Measurements from ENCODE around the gene OR2T3. TPM values are rescaled to one million over a fixed set of nuclear protein-coding genes. Genes with fewer than 3 reads are reported as not detected.
"Not testable (repeated sequence)": the region's sequence is repeated elsewhere in the genome, so short reads cannot be mapped to it uniquely, and the experiment has no call there.

Gene OR2T3
- total and polyA plus RNA-seq, 2 of the 8 experiments (the other 6 are each of a cell fraction or from before 2014, with no cell fraction given), result not detected

DNA sequence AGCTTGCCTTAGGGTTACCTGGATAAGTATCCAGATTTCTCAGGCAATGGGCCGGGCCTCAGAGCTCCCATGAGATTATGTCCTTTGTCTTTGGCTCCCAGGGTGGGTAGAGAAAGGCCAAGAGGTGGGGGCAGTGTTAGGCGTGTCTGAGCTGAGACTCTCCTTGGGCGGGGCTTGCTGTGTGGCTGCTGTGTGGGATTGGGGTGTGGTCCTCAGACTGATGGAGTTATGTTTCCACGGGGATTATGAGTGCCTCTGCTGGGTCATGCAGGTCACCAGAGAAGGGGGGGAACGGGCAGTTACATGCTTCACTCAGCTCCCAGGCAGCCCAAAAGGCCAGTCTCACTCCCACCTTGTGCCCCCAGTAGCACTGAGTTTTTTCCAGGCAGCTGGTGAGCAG is 23.5 kb downstream of the OR2T3 start:
- H2AFZ ChIP-seq (ENCODE audit: low read length); H3K23ac ChIP-seq (ENCODE audit: insufficient read length); H3K14ac ChIP-seq (ENCODE audit: insufficient read length); H3K79me1 ChIP-seq (ENCODE audit: low read depth, low read length); H2BK12ac ChIP-seq (ENCODE audit: low read depth, low read length); H4K8ac ChIP-seq (ENCODE audit: extremely low read depth, insufficient read depth, low read length); H3K9ac ChIP-seq (replicated peaks in 1 of 4; ENCODE audit: extremely low read depth in 1 of 4, low read depth in 3 of 4, low read length in 3 of 4); H2BK15ac ChIP-seq (ENCODE audit: low read length); H2BK20ac ChIP-seq (ENCODE audit: low read length); H2BK120ac ChIP-seq (replicated peaks; ENCODE audit: low read depth, low read length); POLR2A ChIA-PET (ENCODE audit: partially characterized antibody); FAIRE-seq; H2AK5ac ChIP-seq (ENCODE audit: low read depth, low read length); H2BK5ac ChIP-seq (ENCODE audit: low read depth, low read length); H3K4ac ChIP-seq (replicated peaks; ENCODE audit: insufficient read length, low read depth, low read length); H3K27me3 ChIP-seq (replicated peaks in 1 of 4; ENCODE audit: control insufficient read depth in 3 of 4, extremely low read depth in 1 of 4, insufficient read depth in 3 of 4, low read length in 3 of 4); H3K18ac ChIP-seq (ENCODE audit: extremely low read depth, low read length); H4K91ac ChIP-seq (replicated peaks; ENCODE audit: insufficient read length, low read length); H3K4me1 ChIP-seq (replicated peaks in 1 of 4; ENCODE audit: control insufficient read depth in 3 of 4, insufficient read depth in 4 of 4, low read length in 3 of 4); H3K4me2 ChIP-seq (ENCODE audit: insufficient read depth in 1 of 2, low read depth in 2 of 2, low read length in 2 of 2); CTCF ChIA-PET (ENCODE audit: partially characterized antibody); H3K79me2 ChIP-seq (ENCODE audit: control insufficient read depth in 1 of 2, insufficient read depth in 2 of 2, low read length in 2 of 2); H3K27ac ChIP-seq (ENCODE audit: low read depth, low read length); H4K20me1 ChIP-seq (replicated peaks in 1 of 2; ENCODE audit: control insufficient read depth in 1 of 2, insufficient read depth in 2 of 2, low read length in 2 of 2); H3K4me3 ChIP-seq (ENCODE audit: extremely low read depth in 1 of 4, insufficient read depth in 2 of 4, low read depth in 3 of 4, low read length in 4 of 4); DNase-seq (ENCODE audit: low read depth in 1 of 2, low spot score in 2 of 2); H3K56ac ChIP-seq (replicated peaks; ENCODE audit: insufficient read length, low read depth, low read length); H3K23me2 ChIP-seq (ENCODE audit: low read depth, low read length); H3K9me3 ChIP-seq (ENCODE audit: insufficient read depth in 2 of 2, low read depth in 1 of 2, low read length in 1 of 2); H3K36me3 ChIP-seq (ENCODE audit: control insufficient read depth in 2 of 4, insufficient read depth in 4 of 4, low read length in 3 of 4); H4K5ac ChIP-seq (ENCODE audit: insufficient read length, low read depth, low read length): not testable (repeated sequence)
- no CpG with 5 or more reads among the region's 5 CpGs for WGBS, 2 experiments (ENCODE audit: extremely low coverage in 1 of 2, insufficient coverage in 1 of 2, insufficient read length in 1 of 2, insufficient replicate concordance in 2 of 2, low coverage in 1 of 2, low lambda C conversion rate in 2 of 2, missing lambda C conversion rate in 1 of 2)

DNA sequence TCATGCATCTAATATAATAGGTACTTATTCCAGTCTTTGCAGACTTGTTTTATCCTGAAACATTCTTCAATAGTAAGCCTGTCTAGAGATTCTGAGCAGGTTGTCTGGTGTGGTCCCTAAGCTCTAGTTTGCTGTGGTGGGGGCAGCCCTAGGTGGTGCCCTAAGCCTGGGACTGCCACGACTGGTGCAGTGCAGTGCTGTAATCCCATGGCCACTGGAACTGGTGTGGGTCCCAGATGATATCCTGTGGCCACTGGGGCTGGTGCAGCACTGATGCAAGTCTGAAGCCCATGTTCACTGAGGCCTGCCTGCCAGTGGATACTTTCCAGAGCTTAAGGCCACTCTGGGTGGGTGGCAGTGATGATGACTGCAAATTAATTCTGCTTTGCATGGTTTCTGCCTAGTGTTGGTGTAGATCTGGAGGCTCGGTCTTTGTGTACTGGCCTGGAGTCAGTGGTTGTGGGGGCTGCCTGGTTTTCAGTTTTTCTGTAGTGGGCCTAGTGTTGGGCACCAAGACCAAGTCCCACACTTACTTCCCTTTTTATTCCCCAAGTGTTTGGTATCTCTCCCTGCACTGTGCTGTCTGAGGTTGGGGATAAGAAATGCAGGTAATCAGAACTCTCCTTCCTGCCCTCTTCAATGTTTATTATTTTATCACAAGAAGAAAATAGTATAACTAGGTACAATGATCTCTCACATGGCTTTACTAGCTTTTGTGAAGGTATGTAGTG is 27.3 kb downstream of the OR2T3 start:
- H2AK5ac ChIP-seq (ENCODE audit: low read depth, low read length); H2AFZ ChIP-seq (ENCODE audit: low read length); H3K4me2 ChIP-seq (ENCODE audit: insufficient read depth in 1 of 2, low read depth in 2 of 2, low read length in 2 of 2); FAIRE-seq; H3K14ac ChIP-seq (ENCODE audit: insufficient read length); H3K23ac ChIP-seq (ENCODE audit: insufficient read length); DNase-seq (ENCODE audit: low read depth in 1 of 2, low spot score in 2 of 2); H3K36me3 ChIP-seq (ENCODE audit: control insufficient read depth in 2 of 4, insufficient read depth in 4 of 4, low read length in 3 of 4); H3K27ac ChIP-seq (ENCODE audit: low read depth, low read length); H4K5ac ChIP-seq (ENCODE audit: insufficient read length, low read depth, low read length); POLR2A ChIA-PET (ENCODE audit: partially characterized antibody); H3K4me1 ChIP-seq (replicated peaks in 1 of 4; ENCODE audit: control insufficient read depth in 3 of 4, insufficient read depth in 4 of 4, low read length in 3 of 4); H2BK15ac ChIP-seq (ENCODE audit: low read length); H3K18ac ChIP-seq (ENCODE audit: extremely low read depth, low read length); H4K8ac ChIP-seq (ENCODE audit: extremely low read depth, insufficient read depth, low read length); H2BK20ac ChIP-seq (ENCODE audit: low read length); H3K23me2 ChIP-seq (ENCODE audit: low read depth, low read length); H2BK120ac ChIP-seq (replicated peaks; ENCODE audit: low read depth, low read length); H3K56ac ChIP-seq (replicated peaks; ENCODE audit: insufficient read length, low read depth, low read length); H3K4ac ChIP-seq (replicated peaks; ENCODE audit: insufficient read length, low read depth, low read length); H4K91ac ChIP-seq (replicated peaks; ENCODE audit: insufficient read length, low read length); H2BK12ac ChIP-seq (ENCODE audit: low read depth, low read length); H3K79me2 ChIP-seq (ENCODE audit: control insufficient read depth in 1 of 2, insufficient read depth in 2 of 2, low read length in 2 of 2); H3K79me1 ChIP-seq (ENCODE audit: low read depth, low read length); H3K9me3 ChIP-seq (ENCODE audit: insufficient read depth in 2 of 2, low read depth in 1 of 2, low read length in 1 of 2); H3K4me3 ChIP-seq (ENCODE audit: extremely low read depth in 1 of 4, insufficient read depth in 2 of 4, low read depth in 3 of 4, low read length in 4 of 4); H4K20me1 ChIP-seq (replicated peaks in 1 of 2; ENCODE audit: control insufficient read depth in 1 of 2, insufficient read depth in 2 of 2, low read length in 2 of 2); CTCF ChIA-PET (ENCODE audit: partially characterized antibody); H3K27me3 ChIP-seq (replicated peaks in 1 of 4; ENCODE audit: control insufficient read depth in 3 of 4, extremely low read depth in 1 of 4, insufficient read depth in 3 of 4, low read length in 3 of 4); H2BK5ac ChIP-seq (ENCODE audit: low read depth, low read length); H3K9ac ChIP-seq (replicated peaks in 1 of 4; ENCODE audit: extremely low read depth in 1 of 4, low read depth in 3 of 4, low read length in 3 of 4): not testable (repeated sequence)
- 78% methylated on average over 1 of the region's 2 CpGs; no CpG with 5 or more reads in 1 of the 2 experiments for WGBS, 2 experiments (ENCODE audit: extremely low coverage in 1 of 2, insufficient coverage in 1 of 2, insufficient read length in 1 of 2, insufficient replicate concordance in 2 of 2, low coverage in 1 of 2, low lambda C conversion rate in 2 of 2, missing lambda C conversion rate in 1 of 2)
